Activated T-helper 9 cell treated with anti-CD3 and anti-CD28 coated beads, Interleukin-2, amount 50 U/mL, for 16 hours (primary cell): ENCODE data around the gene MAP2K3.

ENCODE experiments used
- DNase-seq: peaks from one replicate; pipeline ENCODE4 v3.0.0-alpha.2; 2020; ENCODE audit warnings: low read depth

Gene MAP2K3

DNA sequence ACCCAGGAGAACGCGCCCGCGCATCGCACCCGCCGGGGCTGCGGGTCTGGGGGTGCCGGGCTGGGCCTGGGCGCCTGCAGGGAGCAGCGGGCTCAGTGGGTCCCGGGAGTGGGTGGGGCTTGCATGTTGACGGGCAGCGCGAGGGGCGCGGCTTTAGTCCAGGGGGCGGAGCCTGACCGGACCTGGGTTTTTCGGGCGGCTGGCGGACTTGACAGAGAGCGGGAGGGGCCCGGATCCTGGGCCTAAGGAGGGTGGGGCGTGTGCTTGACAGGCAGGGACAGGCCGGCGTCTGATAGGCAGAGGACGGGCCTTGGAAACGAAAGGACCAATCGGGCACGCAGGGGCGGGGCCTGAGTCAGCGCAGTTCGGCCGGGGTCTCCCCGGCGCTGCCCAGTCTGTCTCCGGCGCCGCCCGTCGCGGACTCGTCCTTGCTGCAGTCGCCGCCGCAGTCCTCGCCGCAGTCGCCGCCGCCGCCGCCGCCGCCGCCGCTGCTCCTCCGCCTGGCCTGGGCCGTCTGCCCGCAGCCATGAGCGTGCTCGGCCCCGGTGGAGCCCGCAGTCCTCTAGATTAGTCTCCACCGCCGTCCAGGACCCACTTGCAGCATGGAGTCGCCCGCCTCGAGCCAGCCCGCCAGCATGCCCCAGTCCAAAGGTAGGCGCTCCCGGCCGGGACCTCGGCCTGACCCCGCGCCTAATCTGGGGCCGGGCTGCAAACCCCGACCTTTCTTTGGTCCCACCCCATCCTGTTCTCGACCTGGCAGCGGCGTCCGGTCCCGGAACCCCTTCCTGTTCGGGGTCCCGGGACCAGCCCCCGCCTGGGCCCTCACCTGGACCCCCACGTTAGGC lies at the start of gene MAP2K3:
Gene MAP2K3, plus strand, starts transcription at position 393 of the 845 bp plus-strand sequence. Its CDS starts 210 bp downstream, at position 603.
- peak; percentile 98 for DNase-seq

DNA sequence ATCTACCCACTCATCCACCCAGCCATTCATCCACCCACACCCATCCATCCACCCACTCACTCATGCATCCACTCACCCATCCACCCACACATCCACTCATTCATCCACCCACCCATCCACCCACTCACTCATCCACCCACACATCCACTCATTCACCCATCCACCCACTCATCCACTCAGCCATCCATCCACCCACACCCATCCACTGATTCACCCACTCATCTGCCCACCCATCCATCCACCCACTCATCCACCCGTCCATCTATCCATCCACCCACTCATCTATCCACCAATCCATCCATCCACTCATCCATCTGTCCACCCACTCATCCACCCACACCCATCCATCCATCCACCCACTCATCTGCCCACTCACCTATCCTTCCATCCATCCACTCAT lies 48.6 kb upstream of the MAP2K3 start:
- no peak for DNase-seq

DNA sequence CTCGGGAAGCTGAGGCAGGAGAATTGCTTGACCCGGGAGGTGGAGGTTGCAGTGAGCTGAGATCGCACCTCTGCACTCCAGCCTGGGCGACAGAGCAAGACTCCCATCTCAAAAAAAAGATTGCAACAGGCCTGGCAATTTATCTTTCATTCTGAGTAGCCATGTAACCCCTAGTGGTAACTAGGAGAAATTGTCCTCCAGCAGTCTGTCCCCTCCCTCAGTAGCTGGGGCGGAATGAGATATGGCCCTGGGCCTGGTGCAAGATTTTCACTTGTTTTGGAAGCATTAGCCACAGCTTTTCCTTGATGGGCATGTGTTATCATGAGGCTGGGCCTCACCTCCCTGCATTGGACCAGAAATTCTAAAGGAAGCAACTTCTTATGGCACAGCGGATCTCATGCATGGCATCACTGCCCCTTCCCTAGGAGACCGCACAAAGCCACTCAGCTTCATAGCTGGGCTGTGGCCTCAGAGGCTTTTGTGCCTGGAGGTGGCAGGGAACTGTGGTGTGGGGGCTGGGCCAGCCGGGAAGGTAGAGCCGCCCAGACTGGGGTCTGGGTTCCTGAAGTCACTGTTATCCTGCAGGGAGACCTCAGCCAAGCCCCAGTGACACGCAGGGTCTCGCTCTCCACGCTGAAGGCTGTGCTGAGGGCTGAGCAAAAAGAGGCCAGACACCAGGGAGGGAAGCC lies 44.7 kb upstream of the MAP2K3 start:
- no peak for DNase-seq

DNA sequence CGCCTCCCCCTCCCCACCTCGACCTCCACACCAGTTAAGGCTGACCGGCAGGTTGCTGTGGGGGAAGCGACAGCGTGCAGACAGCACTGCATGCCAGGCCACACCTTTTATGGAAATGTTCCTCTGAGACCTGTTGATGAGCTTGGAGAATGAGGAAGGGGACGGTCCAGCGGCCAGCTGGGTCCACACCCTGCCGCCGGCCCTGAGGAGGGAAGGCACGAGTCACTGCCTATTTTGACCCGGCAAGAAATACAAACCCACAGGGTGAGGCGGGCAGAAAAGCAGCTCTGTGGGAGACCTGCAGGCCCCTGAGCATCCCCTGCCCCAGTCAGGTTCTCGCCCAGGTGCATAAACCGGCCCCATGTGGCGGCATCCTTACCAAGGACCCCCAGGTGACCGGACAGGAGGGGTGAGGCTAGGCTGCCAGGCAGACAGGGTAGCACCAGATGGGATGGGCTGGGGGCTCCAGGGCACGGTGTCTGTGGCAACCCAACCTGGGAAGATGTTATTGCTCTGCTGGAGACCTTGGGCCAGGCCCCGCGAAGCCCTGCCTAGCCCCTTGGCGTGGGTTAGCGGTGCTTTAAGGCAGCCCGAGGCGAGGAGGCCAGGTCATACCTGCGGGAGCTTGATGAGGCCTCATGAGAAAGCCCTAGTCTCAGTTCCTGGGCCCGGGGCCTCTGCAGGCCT lies 44.0 kb upstream of the MAP2K3 start:
- DNase-seq, result no peak

DNA sequence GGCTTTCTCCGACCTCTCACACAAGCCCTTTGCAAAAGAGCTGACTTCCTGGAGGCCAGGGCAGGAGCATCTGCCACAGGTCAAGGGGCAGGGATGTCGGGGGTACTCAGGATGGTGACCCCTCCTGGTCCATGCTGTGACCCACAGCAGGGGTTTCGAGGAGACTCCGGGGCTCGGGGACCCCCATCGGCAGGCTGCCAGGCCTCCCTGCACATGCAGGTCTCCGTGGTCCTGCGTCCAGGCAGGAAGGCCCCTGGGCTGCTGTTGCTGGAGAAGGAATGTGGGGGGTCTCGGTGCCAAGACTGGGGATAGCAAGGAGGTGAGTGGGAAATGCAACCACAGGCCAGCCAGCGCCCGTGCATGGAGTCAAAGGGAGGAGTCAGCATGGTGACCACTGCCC lies 42.9 kb upstream of the MAP2K3 start:
- DNase-seq, result no peak

DNA sequence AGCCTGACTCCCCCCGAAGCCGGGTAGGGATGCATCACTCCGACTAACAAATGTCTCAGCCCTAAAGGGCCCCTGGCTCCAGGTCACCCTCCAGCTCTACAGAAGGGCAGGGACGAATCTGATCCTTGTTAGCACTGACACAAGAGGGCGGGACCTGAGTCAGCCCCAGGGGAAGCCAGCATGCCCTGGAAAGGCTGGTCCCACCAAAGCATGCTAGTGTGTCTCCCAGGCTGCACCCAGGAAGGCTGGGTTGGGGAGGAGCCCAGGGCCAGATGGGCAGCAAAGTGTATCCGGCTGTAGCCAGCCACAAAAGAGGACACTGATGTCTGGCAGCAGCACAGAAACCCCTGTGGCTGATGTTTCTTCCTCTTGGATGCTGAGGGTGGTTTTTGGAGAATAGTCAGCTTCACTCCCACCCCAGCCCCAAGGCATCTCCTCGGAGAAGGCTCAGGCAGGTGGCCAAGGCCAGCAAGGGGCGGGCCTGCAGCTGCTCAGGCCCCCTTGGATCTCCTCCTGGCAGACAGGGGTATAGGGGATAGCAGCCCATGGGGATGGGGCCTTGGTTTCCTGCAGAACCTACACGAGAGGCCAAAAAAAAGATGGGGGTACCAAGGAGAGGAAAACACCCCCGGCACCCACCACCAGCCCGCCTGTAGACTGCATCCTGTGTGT lies 42.3 kb upstream of the MAP2K3 start:
- DNase-seq, result no peak

DNA sequence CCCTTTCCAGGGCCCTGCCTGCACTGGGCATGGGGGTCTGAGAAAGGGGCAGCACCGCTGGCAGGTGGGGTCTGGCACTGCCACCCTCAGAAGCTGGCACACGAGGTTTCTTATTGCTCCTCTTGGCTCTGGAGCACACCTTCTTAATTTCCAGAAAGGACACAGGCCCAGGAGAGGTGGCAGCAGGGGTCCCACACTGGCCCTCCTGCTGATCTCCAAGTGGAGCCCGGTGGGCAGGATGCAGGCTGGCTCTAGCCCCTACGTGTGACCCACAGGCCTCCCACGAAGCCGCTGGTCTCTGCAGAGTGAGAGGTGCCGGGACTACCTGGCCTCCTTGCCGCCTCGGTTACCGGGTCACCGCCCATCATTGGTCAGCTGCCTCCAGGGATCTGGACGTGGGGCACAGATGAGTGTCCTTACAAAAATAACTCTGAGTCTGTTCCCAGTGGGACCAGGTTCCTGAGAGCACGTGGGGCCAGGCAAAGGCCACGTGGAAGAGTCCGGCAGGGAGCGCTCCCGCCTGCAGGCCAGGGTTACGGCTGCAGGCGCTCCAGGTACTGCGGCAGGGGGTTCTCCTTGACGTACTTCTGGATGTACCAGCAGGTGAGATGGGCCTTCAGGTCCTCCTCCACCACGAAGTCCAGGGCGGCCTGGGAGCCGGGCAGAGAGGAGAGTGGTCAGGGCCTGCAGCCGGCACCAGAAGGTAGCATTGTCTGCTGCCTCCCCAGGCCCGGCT lies 41.6 kb upstream of the MAP2K3 start:
- no peak for DNase-seq

DNA sequence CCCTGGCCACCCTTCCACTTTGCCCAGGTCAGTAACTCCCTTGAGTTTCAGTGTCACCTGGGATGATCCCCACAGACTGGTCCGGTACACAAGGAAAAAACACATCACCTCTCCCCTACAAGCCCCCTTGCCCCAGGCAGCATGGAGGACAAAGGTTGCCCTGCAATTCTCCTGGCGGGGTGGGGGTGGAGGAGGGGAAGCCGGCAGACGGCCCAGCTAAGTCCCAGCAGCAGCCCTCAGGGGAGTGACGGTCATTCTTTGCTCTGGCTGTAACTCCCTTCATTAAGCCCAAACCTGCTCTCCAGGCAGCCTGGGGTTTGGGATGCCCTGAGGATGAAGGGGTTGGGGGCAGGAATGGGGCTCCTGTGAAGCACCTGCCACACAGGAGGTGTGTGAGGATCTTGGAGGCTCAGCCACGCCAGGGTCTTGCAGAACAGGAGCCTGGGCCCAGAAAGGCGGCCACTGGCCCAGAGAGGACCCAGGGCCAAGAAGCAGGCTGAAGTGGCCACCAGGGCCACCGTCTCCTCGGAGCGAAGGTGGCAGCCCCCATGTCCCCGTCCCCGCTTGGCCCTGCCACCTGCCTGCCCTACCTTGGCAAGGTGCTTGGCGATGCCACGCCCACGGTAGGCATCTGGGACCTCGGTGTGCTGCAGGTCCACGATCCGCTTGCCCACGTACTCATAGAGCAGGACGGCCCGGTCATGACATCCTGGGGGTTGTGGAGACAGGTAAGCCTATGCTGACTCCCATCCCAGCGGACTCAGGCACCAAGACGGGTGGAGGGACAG lies 40.8 kb upstream of the MAP2K3 start:
- no peak for DNase-seq

DNA sequence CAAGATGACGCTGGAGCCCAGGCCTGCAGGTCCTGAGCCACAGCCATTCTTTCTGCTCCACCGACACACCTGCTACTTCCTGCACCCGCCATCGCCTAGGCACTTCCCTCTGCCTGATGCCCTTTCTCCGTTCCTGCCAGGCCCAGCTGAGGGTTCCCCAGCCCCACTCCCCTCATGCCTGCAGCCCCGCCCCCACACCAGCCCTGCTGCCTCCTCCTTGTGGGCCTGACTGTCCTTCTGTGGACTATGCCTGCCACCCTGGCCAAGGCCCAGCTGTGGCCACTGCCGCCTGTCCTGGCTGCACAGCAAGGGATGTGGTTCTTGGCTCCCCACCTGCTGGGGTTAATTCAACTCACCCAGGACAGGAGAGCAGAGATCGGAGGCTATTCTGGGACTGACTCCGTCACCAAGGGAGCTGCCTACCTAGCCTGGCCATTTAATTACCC lies 38.8 kb upstream of the MAP2K3 start:
- no peak for DNase-seq

DNA sequence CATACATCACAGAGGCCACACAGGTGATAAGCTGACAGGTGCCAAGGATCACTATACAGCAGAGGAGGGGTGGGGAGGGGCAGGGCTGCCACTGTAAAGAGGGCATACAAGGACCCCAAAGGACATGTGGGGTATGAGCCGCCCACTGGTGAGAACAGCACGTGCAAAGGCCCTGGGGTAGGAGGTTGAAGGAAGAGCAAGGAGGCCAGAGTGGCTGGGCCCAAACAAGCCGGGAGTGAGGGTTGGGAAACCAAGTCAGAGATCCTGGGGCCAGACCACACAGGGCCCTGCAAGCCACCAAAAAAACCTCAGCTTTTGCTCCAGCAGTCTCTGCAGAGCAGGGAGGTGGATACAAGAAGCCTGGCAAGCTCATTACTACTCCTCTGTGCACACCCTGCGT lies 37.8 kb upstream of the MAP2K3 start:
- no peak for DNase-seq

DNA sequence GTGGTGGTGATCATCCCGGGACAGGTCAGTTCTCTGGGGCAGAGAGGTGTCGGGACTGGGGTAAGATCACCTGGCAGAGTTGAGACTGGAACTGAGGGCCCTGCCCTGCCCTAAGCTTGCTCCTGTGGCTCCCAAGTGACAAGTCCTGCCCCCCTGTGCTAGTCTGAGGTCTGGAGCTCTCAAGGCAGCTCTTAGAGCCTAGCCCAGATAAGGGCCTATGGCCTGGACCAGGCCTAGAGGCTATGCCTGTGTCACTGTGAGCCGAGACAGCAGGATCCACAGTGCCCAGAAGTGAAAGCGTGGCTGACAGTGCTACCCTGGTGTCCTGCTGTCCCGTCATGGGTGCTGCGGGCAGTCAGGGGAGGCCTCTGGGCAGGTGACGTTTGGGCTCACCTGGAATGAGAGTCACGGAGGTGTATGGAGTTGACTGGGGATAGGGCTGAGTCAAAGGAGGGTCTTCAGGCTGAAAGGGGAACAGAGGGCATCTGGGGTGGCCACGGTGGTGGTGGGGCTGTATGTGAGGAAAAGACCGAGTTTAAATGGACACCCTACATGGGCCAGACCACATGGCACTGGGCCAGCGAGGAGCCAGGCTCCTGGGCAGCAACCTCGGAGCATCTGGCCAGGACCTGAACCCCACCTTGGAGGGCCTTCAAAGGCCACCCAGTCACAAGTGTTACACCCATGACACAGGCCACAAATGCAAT lies 36.8 kb upstream of the MAP2K3 start:
- DNase-seq, result no peak

DNA sequence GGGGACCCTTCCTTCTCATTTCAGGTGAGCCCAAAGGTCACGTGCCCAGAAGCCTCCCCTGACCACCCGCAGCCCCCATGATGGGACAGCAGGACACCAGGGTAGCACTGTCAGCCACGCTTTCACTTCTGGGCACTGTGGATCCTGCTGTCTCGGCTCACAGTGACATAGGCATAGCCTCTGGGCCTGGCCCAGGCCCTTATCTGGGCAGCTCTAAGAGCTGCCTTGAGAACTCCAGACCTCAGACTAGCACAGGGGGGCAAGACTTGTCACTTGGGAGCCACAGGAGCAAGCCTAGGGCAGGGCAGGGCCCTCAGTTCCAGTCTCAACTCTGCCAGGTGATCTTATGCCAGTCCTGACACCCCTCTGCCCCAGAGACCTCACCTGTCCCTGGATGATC lies 36.0 kb upstream of the MAP2K3 start:
- no peak for DNase-seq

DNA sequence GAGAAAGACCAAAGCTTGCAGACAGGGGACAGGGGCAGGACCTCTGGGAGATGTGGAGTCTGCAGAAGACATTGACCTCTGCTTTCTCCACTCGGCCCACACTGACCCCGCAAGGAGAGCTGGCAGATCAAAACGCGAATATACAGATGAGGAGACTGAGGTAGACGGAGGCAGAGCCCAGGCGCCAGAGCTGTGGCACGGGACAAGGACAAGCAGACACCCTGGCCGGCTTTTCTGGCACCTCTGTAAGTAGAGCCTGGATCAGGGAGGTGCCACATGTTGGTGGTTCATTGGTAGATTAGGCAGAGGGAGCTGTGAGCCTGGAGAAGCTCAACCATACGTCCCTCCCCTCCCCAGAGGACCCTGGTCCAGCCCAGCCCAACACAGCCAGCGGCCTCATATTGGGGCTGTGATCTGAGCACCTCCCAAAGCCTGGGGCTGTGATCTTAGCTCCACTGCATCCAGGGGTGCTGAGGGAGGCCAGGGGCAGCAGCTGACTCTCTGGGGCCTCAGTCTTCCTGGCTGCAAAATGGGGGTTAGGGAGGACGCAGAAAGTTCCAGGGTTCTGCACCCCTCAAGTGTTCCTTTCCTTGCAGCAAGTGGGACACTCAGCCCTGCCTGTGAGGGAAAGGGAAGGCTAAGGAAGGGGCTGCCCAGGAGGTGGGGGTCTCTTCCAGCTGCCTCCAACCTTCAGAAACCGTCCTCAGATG lies 35.3 kb upstream of the MAP2K3 start:
- no peak for DNase-seq

DNA sequence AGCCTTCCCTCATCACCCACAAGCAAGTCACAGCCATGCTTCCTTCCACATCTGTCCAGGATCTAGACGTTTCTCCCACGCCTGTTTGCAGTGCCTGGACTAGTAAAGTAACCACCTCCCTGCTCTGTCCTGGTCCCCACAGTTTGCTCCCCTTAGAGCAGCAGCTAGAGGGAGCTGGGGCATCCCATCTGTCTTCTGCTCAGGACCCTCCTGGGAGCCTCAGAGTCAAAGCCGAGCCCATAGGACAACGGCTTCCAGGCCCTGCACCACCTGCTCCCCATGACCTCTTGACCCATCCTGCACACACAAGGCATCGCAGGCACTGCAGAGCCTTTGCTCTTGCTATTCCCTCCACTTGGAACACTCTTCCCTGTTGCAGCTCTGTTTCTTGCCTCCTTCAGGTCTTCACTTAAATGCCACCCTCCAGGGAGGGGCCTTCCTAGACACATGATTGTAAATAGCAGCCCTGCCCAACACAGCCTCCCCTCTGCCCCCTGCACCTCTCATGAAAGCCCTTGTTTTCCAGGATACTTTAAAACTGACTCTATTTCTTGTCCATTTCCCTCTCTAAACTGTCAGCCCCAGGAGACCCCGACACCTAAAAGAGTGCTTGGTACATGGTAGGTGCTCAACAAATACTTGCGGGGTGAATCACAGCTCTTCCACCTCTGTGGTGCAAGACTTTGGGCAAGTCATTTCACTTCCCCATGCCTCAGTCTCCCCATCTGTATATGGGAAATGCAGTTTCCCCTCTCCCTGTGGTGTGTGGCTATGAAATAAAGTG lies 34.4 kb upstream of the MAP2K3 start:
- no peak for DNase-seq

DNA sequence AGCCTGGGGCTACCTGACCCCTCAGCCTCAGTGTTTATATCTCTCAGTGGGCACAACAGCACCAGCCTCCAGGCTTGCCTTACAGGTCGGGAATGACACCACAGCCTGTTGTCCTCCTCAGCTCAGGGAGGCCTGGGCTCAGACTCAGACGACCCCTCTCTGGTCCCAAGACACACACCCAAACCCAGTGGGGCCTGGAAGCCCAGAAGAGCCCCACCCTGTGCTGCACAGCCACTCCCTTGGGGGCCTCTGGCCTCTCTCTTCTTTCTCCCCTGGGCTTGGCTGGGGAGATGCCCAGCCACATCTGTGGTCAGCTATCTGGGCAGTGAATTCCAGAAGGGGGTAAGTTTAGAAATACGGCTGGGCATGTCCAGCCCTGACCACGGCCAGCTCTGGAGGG lies 33.7 kb upstream of the MAP2K3 start:
- DNase-seq, result no peak

DNA sequence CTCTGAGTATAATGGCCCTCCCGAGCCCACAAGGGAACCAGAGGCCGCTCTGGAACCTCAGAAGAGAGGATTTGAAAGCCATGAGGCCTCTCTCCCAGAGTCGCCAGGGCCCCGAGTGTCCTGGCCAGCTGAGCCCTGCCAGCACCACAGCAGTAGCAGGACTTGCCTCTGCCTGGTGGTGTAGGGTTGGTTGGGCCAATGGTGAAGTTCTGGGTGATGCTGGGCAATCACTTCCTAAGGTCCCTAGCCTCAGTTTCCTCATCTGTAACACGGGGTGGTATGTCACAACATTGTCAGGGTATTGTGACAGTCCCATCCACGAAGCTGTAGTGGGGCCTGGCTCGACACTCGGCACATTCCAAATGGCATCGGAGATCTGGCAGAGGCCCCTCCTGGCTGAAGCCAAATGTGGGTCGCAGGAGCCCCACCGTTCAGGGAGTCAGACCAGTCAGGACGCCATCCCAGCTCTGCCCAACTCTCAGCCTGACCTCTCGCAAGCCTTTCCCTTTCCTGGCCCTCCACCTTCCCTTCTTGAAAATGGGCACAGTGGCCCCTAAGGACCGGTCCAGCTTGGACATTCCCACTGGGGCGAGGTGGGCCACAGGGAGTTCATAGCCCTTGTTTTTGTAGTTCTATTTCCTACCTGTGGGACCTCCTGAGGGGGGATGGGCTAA lies 33.0 kb upstream of the MAP2K3 start:
- no peak for DNase-seq

DNA sequence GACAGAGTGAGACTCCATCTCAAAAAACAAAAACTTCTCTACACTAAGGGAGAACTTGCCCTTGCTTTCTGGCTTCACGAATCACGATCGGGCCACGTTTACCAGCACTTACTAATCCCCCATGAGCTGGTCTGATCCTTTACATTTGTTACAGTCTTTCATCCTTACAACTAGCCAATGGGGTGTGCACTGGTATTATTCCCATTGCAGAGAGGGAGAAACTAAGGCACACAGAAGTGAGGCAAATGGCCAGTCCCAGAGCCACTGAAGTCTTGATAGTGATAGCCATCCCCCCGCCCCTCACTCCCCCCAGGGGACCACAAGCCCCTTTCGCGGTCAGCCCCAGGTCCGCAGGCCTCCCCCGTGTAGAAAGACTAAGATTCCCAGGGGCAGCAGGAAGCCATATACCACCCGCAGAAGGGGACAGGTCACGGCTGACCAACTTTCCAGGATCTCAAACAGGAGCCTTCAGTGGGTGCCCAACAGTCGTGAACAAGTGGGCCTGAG lies 32.2 kb upstream of the MAP2K3 start:
- DNase-seq, result no peak
